ENCODE results near the gene DLG2. TPM values are rescaled to one million over a fixed set of nuclear protein-coding genes. Genes with fewer than 3 reads are reported as not detected.

Gene DLG2
- total and polyA plus RNA-seq, 11 donors: 2.4 to 13.9 (median 7.1) TPM

DNA sequence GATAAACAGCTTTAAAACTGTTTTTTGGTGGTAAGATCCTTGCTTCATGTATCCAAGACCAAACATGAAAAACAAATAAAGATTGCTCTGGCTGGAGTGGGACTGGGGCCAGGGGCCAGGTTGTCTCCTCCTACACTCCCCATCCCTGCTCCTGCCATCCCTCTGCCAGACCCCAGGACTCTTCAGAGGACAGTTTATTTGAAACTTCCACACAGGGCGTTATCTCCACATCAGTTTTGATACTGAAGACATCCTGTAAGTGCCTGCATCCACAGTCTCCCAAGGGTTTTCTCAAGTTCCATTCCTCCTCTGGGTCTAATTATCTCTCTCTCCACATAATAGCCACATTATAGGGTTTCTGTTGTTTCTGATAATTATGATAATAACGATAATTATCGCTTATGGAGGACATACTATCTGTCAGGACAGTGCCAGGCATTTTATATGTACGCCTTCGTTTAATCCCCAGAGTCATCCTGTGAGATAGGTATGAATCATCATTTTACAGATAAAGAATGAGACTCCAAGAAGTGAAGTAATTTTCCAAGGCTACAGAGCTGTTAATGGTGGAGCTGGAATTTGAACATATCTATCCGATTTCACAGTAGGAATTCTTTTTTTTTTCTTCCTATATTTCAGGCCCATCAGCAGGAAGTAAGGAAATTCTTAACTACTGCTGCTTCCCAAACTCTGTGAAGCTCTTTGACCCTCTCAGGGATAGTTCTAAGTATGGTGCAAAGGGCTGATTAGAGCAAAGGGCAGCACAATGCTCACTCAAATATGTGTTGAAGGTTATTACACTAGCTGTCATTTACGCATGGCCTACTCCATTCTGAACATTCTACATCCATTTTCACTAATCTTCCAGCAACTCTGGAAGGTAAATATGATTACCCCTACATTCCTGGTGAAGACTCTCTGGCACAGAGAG, 1852.9 kb downstream of the DLG2 start:
- Histone ChIP-seq H3K27ac (no peak overlapping the region), H3K27me3 (no peaks in the 10 kb centered on the region), H3K9me3 (no peaks in the 10 kb centered on the region), H3K4me1 (no peaks in the 10 kb centered on the region), H3K36me3 (no peaks in the 10 kb centered on the region), H3K4me3 (no peak overlapping the region)
- no peak for DNase-seq
- intact Hi-C loops (cut with DNase I): no loop called here
- no peak for ATAC-seq
- 62 to 72% (median 66%) methylated on average over 7 of the region's 7 CpGs for WGBS, 4 donors
- TF ChIP-seq, protein P1, sequence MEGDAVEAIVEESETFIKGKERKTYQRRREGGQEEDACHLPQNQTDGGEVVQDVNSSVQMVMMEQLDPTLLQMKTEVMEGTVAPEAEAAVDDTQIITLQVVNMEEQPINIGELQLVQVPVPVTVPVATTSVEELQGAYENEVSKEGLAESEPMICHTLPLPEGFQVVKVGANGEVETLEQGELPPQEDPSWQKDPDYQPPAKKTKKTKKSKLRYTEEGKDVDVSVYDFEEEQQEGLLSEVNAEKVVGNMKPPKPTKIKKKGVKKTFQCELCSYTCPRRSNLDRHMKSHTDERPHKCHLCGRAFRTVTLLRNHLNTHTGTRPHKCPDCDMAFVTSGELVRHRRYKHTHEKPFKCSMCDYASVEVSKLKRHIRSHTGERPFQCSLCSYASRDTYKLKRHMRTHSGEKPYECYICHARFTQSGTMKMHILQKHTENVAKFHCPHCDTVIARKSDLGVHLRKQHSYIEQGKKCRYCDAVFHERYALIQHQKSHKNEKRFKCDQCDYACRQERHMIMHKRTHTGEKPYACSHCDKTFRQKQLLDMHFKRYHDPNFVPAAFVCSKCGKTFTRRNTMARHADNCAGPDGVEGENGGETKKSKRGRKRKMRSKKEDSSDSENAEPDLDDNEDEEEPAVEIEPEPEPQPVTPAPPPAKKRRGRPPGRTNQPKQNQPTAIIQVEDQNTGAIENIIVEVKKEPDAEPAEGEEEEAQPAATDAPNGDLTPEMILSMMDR (IDR thresholded peaks at IDR 0.05): no peak
- TF ChIP-seq POLR2A (IDR thresholded peaks at IDR 0.05): no peak

- no peaks in the 10 kb centered on the region for H3K4me1 ChIP-seq
- ATAC-seq (no peak), DNase-seq (no peak)
- H3K4me3 ChIP-seq: no peak overlapping the region
- no peaks in the 10 kb centered on the region for H3K27me3 ChIP-seq
- WGBS, 4 donors: 63 to 76% (median 74%) methylated on average over 3 of the region's 3 CpGs
- no peaks in the 10 kb centered on the region for H3K9me3 ChIP-seq
- TF ChIP-seq, protein P1 (IDR thresholded peaks at IDR 0.05): no peak
- TF ChIP-seq POLR2A (IDR thresholded peaks at IDR 0.05): no peak
- H3K36me3 ChIP-seq: no peaks in the 10 kb centered on the region
- no peak overlapping the region for H3K27ac ChIP-seq
- intact Hi-C loops (cut with DNase I): no loop called here
Measured at GRCh38 chr11:83768489-83768888, 1858.7 kb downstream of the DLG2 start.

DNA sequence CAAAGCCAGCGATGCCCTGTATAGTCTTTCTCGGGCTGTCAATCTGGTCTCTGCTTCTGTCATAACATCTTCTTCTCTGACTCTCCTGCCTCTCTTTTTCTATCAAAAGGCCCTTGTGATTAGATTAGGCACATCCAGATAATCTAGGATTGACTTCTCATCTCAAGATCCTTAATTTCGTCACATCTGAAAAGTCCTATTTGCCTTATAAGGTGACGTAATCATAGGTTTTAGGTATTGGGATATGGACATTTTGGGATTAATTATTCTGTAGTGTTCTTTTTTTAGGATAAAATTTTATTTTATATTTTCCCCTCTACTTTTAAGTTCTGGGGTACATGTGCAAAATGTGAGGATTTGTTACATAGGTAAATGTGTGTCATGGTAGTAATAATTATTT, 1860.2 kb downstream of the DLG2 start:
- no peak overlapping the region for H3K4me3 ChIP-seq
- H3K9me3 ChIP-seq: no peaks in the 10 kb centered on the region
- H3K27ac ChIP-seq: no peak overlapping the region
- no peak for TF ChIP-seq POLR2A (IDR thresholded peaks at IDR 0.05)
- TF ChIP-seq, protein P1 (IDR thresholded peaks at IDR 0.05): no peak
- no peaks in the 10 kb centered on the region for H3K27me3 ChIP-seq
- H3K36me3 ChIP-seq: no peaks in the 10 kb centered on the region
- no peak for DNase-seq
- H3K4me1 ChIP-seq: no peaks in the 10 kb centered on the region
- ATAC-seq: no peak
- 81 to 89% (median 83%) methylated on average over 4 of the region's 4 CpGs for WGBS, 4 donors
- intact Hi-C loops (cut with DNase I): no loop called here

- no peak for ATAC-seq
Measured at GRCh38 chr11:83764643-83765042, 1862.5 kb downstream of the DLG2 start.

More at GRCh38 chr11:83764643-83765042, 1862.5 kb downstream of the DLG2 start:
- TF ChIP-seq, protein P1 (IDR thresholded peaks at IDR 0.05): no peak
- no peak for TF ChIP-seq POLR2A (IDR thresholded peaks at IDR 0.05)
- Histone ChIP-seq H3K27me3 (no peaks in the 10 kb centered on the region), H3K27ac (no peak overlapping the region), H3K4me1 (no peaks in the 10 kb centered on the region), H3K4me3 (no peak overlapping the region), H3K36me3 (no peaks in the 10 kb centered on the region), H3K9me3 (no peaks in the 10 kb centered on the region)
- 29 to 41% (median 35%) methylated on average over 2 of the region's 2 CpGs for WGBS, 4 donors
- intact Hi-C loops (cut with DNase I): no loop called here
- no peak for DNase-seq
